Amniotic epithelial cell (primary cell): ENCODE measurements around the gene KDM6A.
"Not testable (repeated sequence)": the region's sequence is repeated elsewhere in the genome, so short reads cannot be mapped to it uniquely, and the experiment has no call there.

Experiments
- DNase-seq: peaks from one replicate; pipeline ENCODE4 v3.0.0-alpha.2; 2010; ENCODE audit warnings: low read depth

The KDM6A gene

DNA sequence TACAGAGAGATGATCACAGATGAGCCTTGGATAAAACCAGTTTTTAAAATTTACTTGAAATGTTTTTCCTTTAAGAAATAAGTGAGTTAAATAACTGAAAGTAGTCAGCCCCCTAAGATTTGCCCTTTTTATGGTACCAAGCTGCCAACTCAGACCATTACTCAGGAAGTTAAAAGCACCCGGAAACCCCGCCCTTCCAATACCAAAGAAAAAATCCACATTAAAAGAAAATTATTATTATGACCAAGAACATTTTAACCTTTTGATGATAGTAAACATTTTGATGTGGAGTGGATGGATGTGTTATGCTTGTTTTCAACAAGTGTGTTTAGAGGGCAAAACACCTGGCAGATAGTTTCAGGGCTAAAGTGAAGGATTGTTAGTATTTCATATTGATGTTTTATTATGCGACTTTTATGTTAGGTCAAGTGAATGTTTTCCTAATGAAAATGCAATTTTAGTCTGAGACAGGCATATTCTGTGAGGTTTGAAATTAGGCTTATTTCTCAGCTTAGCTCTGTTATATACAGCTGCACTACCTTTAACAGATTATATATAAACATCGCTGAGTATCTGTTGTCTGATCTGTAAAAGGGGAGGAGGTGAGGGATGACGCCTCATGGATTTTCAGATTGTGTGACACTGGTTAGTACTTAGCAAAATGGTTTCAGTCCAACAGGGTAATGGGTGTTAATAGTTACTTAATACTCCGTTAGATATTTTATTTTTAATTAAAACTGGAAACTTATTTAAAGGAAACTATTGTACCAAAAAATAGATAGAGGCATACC is 89.0 kb downstream of the KDM6A start:
- DNase-seq, result no peak

DNA sequence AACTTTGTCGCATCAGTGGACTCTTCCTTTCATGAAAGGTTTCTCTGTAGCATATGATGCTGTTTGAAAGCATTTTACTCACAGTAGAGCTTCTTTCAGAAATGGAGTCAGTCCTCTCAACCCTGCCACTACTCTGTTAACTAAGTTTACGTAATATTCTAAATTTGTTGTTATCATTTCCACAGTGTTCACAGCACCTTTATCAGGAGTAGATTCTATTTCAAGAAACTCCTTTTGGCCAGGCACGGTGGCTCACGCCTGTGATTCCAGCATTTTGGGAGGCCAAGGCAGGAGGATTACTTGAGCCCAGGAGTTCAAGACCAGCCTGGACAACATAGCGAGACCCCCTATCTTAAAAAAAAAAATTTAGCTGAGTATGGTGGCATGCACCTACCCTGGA is 90.0 kb downstream of the KDM6A start:
- no peak for DNase-seq

DNA sequence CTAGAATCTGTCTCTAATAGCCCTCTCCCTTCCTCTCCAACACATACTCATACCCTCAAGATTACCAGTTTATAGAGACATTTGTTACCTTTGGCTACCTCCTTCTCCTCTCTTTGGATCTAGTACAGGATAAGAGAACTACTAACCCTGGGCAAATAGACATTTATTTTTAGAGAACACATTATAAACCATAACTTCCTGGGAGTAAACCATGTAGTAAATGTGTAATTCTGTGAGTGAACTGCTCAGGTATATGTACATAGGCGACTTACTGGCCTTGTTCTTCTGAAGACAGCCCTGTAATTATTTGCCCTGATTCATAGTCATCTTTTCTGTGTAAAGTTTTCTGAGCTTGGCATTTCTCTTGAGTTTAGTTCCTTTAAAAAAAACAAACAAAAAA is 94.2 kb downstream of the KDM6A start:
- no peak for DNase-seq

DNA sequence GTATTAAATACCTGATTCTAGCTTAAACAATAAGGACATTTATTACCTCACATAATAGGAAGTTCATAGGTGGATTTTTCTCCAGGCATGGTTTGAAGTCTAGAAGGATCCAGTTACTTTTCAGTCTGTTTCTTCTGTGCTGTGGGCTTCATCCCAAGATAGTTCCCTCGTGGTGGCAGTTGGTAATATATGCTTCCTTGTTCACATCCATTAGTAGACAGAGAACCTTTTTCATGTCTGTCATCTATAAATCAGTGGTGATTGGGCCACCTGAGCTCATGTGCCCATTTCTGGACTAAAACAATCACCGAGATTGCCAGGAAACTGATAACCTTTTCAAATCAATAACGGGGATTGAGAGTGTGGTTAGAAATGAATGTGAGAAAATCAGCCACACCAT is 97.7 kb downstream of the KDM6A start:
- no peak for DNase-seq

DNA sequence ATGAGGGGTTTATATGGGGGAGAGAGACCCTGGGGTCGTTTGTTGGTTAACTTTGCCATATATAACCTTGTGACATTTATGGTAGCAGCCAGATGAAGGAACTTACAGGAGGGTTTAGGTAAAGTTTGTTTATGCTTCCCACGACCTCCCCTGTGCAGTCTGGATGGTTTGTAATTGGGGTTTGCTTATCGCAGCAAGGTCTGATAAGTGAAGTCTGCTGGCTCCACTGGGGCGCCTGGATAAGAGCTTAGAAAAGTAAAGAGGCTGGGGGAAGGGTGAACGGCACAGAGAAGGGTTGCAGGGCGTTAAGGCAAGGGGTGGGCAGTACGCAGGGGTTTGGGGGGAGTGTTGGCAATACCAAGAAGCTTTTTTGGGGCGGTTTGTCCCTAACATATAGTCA is 98.7 kb downstream of the KDM6A start:
- peak; percentile 23 for DNase-seq

DNA sequence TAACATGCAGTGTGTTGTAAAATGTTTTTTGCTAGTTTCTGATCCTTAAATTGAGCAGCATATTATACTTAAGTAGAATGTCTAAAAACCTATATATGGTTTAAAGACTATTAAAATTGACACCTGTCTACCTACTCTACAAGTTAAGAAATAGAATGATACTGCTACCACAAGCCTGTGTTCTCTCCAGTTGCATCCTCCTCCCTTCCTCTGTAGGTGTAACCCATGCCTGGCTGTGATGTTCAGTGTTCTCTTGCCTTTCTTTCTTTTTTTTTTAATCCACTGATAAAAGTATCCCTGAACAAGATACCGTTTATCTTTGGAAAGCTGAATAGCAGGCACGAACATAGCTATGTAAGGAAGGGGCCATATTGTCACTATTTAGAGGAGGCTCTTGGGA is 99.1 kb downstream of the KDM6A start:
- no peak for DNase-seq

DNA sequence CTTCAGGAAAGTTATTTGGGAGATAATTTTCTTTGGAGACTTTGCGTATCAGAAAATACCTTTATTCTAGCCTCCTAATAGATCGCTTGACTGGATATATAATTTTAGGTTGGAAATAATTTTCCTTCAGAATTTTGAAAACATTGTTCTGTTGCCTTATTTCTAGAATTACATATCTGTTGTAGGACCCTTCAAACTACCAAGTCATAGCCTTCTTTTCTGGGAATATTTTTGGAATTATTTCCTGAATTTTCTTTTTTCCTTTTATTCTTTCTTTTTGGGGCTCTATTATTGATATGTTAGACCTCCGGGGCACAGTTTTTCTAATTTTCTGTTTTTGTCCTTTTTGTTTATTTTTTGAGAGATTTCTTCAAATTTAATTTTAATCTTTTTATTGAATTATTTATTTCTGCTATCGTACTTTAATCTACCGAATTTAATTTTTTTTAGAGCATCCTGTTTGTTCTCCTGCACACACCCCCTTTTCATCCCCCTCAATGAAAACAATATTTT is 100.5 kb downstream of the KDM6A start:
- DNase-seq, result no peak

DNA sequence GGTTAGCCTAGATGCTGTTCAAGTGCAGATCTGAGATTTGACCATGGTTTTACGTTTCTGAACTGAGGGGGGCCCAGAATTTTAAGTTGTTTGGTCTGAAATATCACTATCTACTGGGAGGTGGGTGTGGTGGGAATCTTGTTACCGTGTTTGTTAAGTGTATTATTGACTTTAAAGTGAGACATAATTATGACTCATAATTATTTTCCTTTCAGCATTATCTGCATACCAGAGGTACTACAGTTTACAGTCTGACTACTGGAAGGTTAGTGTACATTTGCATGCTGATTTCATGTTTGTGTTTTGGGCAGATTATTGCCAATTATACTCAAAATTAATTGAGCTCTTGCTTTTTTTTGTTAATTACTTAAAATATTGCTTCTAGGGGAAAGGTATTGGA is 101.5 kb downstream of the KDM6A start:
- peak; percentile 41 for DNase-seq

DNA sequence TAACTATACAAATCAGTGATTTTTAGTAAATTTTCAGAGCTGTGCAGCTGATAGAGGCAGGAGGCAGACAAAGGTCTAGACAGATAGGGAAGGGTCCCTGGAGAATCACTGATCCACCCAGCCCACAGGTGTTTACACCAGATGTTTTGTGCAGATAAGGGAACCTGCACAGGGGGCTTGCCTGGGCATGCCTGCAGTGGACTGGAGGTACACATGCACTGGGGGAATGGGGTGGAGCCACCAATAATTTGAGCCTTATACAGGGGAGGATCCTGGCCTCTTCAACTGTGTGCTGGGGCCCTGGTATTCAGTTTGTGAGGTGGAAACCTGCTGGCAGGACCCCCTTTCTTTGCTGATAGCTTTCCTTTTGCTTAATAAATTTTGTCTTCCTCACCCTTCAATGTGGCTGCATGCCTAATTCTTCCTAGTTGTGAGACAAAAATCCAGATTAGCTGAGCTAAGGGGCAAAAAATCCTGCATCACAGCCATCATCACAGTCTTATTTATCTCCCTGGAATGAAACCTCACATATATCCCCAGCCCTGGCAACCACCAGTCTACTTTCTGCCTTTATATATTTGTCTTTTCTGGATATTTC is 102.8 kb downstream of the KDM6A start:
- DNase-seq, result no peak

DNA sequence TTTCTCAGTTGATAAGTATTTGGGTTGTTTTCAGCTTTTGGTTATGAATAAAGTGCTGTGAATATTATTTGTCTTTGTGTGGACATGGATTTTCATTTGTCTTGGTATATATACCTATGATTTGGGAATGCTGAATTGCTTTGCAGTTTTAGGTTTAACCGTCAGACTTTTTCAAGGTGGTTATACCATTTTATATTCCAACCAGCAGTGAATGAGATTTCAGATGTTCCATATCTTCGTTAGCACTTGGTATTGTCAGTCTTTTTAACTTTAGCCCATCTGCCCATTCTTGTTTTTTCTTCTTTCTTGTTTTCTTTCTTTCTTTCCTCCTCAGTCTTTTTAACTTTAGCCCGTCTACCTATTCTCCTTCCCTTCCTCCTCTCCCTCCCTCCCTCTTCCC is 106.0 kb downstream of the KDM6A start:
- no peak for DNase-seq

DNA sequence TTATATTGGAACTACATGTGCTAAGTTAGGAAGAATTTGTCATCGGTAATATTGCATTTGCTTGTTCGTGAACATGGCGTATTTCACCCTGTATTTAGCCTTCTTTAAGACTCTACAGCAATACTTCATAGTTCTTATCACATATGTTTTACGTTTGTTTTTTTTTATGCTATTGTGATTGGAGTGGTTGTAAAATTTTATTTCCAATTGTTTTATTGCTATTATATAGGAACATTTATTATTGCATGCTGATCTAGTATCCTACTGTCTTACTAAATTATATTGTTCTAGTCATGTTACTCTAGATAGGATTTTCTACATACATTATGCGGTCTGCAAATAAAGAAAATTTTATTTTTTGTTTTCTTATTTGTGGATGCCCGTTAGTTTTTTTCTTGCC is 107.4 kb downstream of the KDM6A start:
- DNase-seq, result no peak

DNA sequence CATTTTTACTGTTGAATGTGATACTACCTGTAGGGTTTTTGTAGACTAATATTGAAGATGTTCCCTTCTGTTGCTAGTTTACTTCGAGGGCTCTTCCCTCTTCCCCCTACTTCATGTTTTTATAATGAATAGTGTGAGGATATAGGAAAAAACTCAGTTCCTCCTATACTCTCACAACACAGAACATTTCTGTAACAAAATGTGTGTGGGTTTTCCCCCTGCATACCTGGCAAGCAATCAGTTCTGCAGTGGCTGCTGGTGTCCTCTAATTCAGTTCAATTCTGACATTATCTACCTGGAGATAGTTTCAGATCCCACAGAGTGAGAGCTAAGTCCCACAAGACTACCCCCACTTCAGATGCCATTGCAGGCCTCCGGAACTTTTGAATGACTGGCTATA is 107.9 kb downstream of the KDM6A start:
- DNase-seq, result no peak

DNA sequence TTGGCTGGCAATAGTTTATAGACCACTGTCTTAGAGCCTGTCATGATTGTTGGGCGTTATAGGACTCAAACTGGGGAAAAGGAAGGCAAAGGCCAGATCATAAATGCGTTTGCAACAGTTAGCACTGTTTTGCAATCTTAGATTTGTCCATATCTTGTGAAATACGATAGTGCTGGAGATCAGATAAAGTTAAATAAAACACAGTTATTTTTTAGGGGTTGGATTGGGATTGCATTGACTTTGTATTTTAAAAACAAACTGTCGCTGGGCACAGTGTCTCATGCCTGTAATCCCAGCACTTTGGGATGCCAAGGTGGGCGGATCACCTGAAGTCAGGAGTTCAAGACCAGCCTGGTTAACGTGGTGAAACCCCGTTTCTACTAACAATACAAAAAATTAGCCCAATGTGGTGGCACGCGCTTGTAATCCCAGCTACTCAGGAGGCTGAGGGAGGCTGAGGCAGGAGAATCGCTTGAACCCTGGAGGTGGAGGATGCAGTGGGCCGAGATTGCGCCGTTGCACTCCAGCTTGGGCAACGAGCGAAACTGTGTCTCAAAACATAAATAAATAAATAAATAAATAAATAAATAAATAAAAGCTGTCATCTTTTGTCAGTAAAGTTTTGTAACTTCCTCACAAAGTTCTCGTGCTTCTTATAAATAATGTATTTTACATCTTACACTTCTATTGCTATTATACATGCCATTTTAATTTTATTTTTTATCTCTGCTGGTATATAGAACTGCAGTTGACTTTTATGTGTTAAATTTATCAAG is 117.2 kb downstream of the KDM6A start:
- peak; percentile 43 for DNase-seq

DNA sequence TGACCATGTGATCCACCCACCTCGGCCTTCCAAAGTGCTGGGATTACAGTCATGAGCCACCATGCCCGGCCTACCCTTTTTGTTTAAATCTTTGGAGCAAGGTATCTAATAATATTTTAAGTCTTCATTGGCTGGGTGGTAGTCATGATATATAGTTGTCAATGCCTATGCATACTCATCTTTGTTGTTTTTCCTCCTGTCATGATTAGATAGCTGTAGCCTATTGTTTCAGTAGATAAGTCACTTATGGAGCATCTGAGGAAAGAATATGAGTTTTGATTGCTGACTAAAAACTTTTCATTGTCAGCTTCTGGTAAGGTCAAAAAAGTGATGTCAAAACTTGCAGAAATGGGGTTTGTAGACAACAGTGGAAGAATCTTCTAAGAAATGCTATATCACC is 119.8 kb downstream of the KDM6A start:
- no peak for DNase-seq

DNA sequence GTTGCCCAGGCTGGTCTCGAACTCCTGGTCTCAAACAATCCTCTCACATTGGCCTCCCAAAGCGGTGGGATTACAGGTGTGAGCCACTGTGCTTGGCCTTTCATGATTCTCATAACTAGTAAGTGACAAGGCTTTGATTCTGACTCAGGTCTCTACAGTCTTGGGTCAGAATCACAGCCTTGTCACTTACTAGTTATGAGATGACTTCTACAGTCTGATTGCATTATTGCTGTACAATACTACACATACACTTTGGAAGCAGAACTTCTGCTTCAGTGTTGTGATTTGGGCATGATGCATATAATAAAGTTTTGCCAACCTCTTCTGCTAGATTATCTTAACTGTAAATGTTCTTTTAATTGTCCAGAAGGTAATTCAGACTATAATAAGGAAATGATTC is 123.3 kb downstream of the KDM6A start:
- no peak for DNase-seq

DNA sequence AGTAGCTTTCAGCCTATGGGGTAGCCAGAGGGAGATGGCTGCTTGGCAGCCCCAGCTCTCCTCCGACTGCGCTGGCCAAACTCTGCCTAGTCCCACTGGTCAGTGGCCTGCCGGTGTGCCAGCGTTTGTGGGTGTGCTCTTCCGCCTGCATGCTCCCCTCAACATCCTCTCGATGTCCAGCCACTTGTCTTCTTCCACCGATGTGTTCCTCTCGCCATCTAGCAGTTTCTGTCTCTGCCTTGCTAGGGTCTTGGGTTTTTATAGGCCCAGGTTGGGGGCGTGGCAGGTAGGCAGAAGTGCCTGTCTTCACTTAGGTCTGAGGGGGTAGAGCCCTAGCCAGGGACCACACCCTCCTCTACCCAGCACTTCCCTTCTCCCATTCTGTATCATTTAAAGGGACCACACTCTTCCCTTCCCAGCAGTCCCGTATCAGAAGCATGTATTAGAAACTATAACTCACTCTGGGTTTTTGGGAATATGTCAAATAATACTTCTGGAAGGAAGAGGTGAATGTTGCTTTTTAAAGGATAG is 124.4 kb downstream of the KDM6A start:
- DNase-seq, result no peak

DNA sequence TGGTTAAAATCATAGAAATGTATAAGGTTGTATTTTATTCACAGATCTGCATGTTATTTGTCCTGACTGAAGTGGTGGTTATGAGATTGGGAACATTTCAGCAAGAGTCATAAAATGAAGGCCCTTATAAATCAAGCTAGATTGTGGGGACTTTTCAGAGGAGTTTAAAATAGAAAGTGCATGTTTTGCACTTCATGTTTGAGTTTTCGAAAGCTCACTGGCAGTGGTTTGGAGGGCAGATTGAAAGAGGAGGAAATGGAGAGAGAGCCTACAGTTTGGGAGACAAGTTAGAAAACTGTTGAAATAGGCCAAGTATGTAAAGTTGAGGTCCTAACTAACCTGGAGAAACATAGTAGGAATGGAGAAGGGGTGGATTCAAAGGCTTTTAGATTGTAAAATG is 124.9 kb downstream of the KDM6A start:
- DNase-seq, result no peak

DNA sequence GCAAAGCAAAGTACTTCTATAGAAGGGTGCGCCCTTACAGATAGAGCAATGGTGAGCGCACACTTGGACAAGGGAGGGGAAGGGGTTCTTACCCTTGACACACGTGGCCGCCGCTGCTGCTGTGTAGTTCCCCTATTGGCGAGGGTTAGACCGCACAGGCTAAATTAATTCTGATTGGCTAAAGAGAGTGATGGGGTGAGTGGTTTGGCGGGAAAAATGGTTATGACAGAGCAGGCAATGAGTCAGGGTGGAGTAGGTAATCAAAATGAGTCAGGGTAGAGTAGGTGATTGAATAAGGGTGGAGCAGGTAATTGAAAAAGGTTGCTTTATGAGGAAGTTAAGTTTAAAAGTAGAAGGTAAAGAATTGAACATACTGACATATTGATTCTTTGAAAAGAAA is 126.2 kb downstream of the KDM6A start:
- not testable (repeated sequence) for DNase-seq

DNA sequence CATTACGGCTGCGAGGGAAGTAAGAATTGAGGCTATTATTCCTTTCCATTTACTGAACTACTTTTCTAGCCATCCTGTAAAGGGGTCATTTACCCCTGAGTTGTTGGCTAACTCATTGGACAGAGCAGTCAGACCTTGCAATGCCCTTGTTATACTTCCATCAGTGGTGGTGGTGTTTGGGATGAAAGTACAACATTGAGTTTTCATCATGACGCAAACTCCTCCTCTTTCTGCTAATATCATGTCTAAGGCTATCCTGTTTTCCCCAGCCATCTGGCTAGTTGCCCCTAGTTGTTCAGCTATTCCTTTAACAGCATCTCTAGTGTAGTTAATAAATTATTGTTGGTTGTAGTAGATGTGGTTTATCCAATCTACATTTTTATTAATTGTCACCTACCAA is 126.9 kb downstream of the KDM6A start:
- DNase-seq, result not testable (repeated sequence)

DNA sequence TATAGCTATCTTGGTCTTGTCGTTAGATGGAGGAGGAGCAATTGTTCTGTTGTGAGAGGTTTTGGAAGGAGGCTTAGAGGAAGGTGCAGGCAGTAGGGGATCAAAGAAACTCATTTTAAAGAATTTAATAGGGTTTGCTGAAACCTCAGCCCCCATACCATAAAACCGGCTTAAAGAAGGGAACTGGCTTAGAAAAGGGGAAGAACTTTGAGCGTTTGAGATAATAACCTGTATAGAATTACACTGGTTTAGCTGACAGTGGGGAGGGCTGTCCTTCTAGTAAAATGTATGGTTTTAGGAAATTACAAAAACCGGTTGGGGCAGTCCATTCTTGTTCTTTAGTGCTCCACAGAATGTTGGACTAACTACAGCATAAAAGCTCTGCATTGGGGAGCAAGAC is 128.1 kb downstream of the KDM6A start:
- no peak for DNase-seq

DNA sequence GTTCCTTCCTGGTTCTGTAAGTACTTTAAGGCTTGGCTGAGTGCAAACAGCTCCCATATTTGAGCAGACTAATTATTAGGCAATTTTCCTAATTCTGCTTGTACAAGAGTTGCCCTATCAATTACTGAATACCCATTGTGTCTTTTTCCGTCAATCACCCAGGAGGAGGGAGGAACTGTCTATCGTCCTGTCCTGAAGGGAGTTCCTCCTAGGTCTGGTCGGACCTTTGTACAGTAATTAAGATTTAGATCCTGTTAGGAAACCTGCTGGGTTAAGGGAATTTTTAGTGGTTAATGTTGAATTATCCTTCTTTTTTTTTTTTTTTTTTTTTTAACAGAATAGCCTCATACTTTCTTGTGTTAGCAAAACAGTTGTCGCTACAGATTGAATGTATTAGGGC is 130.1 kb downstream of the KDM6A start:
- DNase-seq, result no peak

DNA sequence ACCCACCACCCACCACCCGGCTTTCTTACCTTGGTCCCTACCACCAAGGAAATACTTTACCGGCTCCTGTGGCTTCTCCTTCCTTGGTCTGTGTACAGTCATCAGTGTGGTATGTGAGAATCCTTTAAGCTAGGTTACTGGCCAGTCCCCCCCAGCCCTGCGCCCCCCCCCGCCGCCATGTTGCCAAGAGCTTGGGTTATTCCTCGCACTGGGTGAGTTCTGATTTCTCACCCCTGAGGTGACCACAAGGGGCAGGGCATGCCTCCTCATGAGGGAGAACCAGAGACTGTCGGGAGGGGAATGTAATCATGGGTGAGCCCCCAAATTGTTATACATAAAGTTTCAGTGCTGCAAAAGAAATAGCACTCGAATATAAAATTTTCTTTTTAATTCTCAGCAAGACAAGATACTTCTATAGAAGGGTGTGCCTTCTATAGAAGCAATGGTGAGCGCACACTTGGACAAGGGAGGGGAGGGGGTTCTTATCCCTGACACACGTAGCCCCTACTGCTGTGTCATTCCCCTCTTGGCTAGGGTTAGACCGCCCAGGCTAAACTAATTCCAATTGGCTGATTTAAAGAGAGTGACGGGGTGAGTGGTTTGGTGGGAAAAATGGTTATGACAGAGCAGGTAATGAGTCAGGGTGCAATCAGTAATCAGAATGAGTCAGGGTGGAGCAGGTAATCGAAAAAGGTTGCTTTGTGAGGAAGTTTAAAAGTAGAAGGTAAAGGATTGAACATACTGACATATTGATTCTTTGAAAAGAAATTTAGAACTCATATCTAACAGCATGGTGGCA is 133.2 kb downstream of the KDM6A start:
- peak; percentile 15 for DNase-seq
